Neural progenitor cell (in vitro differentiated cells): ENCODE results near the gene STAT4. TPM values are rescaled to one million over a fixed set of nuclear protein-coding genes. Genes with fewer than 3 reads are reported as not detected.

ENCODE experiments used
- DNase-seq: peaks from one replicate; pipeline ENCODE4 v3.0.0-alpha.2; 2016; ENCODE audit warnings: low spot score
- H2AFZ ChIP-seq: fragments of 200-600 bp; sonication (generic); replicated peaks from 2 replicates; pipeline ENCODE4 v1.6.1; 2016; ENCODE audit warnings: antibody characterized with exemption
- H3F3A ChIP-seq: fragments of 200-600 bp; sonication (generic); 2 replicates; pipeline ENCODE4 v1.6.1; 2016; ENCODE audit warnings: antibody characterized with exemption, low read depth
- H3K27ac ChIP-seq: fragments of 200-600 bp; sonication (generic); 2 replicates; pipeline ENCODE4 v1.5.1; 2016; ENCODE audit warnings: mild to moderate bottlenecking
- H3K27me3 ChIP-seq: fragments of 200-600 bp; sonication (generic); 2 replicates; pipeline ENCODE4 v1.6.1; 2016; ENCODE audit warnings: mild to moderate bottlenecking, moderate library complexity
- H3K36me3 ChIP-seq: fragments of 200-600 bp; sonication (generic); 2 replicates; pipeline ENCODE4 v1.5.1; 2016
- H3K4me1 ChIP-seq: fragments of 200-600 bp; sonication (generic); 2 replicates; pipeline ENCODE4 v1.6.1; 2016; ENCODE audit warnings: mixed run types
- H3K4me2 ChIP-seq: fragments of 200-600 bp; sonication (generic); 2 replicates; pipeline ENCODE4 v1.6.1; 2016
- H3K4me3 ChIP-seq: fragments of 200-600 bp; sonication (generic); 2 replicates; pipeline ENCODE4 v1.5.1; 2016
- H3K79me2 ChIP-seq: fragments of 200-600 bp; sonication (generic); 2 replicates; pipeline ENCODE4 v1.6.1; 2016; ENCODE audit warnings: low read depth
- H3K9ac ChIP-seq: fragments of 200-600 bp; sonication (generic); 2 replicates; pipeline ENCODE4 v1.6.1; 2016
- H3K9me3 ChIP-seq: fragments of 200-600 bp; sonication (generic); 2 replicates; pipeline ENCODE4 v1.5.1; 2016; ENCODE audit warnings: low read depth
- H4K20me1 ChIP-seq: fragments of 200-600 bp; sonication (generic); 2 replicates; pipeline ENCODE4 v1.6.1; 2016; ENCODE audit warnings: low read depth
- H3K27ac Mint-ChIP-seq: 3 replicates; pipeline ENCODE4 v1.8.0; 2021; ENCODE audit warnings: mixed read lengths
- H3K27me3 Mint-ChIP-seq: 2 replicates; pipeline ENCODE4 v1.8.0; 2022; ENCODE audit warnings: low read depth, mild to moderate bottlenecking, inconsistent platforms, moderate library complexity, mixed read lengths; ENCODE audit not compliant: insufficient read depth
- H3K36me3 Mint-ChIP-seq: 3 replicates; pipeline ENCODE4 v1.8.0; 2021; ENCODE audit warnings: mixed read lengths
- H3K4me1 Mint-ChIP-seq: 3 replicates; pipeline ENCODE4 v1.8.0; 2021; ENCODE audit warnings: mixed read lengths
- H3K4me3 Mint-ChIP-seq: 3 replicates; pipeline ENCODE4 v1.8.0; 2021; ENCODE audit warnings: mild to moderate bottlenecking, moderate library complexity, mixed read lengths
- H3K9me3 Mint-ChIP-seq: 3 replicates; pipeline ENCODE4 v1.8.0; 2020; ENCODE audit warnings: mixed read lengths
- EZH2 ChIP-seq: fragments of 200-600 bp; sonication (generic); IDR thresholded peaks from 2 replicates; pipeline ENCODE4 v1.6.1; 2017; ENCODE audit warnings: antibody characterized with exemption, mild to moderate bottlenecking, moderate library complexity
- EZH2phosphoT487 ChIP-seq: fragments of 200-600 bp; sonication (generic); IDR thresholded peaks from 2 replicates; pipeline ENCODE4 v1.6.1; 2017; ENCODE audit warnings: antibody characterized with exemption
- total RNA-seq: library from RNA; depleted of rRNA; stranded (reverse); fragments of >200 nt; gene quantifications from 2 replicates; pipeline ENCODE4 v1.2.3, GENCODE V29; 2015; ENCODE audit warnings: low replicate concordance
- TF ChIP-seq, protein P1 (sequence below): fragments of 200-600 bp; sonication (generic); IDR thresholded peaks from 2 replicates; pipeline ENCODE4 v1.5.1; 2017; ENCODE audit warnings: antibody characterized with exemption, mild to moderate bottlenecking

STAT4 gene
- total RNA-seq, 1 donor from 2014 or later = 0.32 TPM

DNA sequence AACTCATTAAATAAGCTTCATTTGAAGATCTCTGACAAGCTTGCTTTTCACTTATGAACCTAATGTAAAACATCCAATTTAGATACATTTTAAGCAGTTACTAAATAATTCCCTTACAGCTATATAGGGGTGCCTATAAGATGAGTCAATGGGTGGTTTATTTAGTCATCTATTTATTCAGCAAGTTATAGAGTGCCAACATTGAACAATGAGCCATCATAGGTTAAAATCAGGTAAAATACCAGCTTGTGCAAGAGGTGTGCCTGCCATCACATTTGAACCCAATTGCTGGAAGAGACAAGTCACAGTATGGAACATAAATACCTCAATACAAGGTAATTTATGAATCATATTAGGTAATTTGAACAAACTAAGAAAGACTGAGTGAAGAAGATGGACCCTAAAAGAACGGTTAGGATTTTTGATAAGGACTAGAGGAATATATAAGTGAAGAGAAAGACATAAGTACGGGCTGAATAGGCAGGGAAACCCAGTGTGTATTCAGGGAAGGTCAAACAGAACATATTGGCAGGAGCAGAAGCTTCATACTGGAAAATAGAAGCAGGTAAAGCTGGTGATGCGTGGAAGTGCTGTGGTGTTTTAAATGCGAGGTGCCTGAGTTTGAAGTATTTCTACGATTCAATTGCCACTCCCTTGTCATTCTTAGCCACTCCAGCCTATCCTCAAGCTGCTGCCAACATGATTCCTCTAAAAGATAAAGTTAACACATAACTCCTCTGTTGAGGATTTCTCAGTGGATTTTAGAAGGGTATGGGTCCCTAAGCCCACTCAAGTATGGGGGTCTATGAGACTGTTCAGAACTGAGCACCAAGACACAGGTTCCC is 18.9 kb upstream of the STAT4 start:
- peaks cover 46% of the 10 kb centered on the region for H3K4me1 Mint-ChIP-seq
- peaks cover 24% of the 10 kb centered on the region for H3K4me1 ChIP-seq
- H3K36me3 Mint-ChIP-seq = no peaks in the 10 kb centered on the region
- no peak overlapping the region for H3K4me2 ChIP-seq
- peaks cover 3% of the 10 kb centered on the region for H3K27me3 Mint-ChIP-seq
- H4K20me1 ChIP-seq = no peaks in the 10 kb centered on the region
- no peaks in the 10 kb centered on the region for H3F3A ChIP-seq
- no peaks in the 10 kb centered on the region for H3K79me2 ChIP-seq
- H3K4me3 Mint-ChIP-seq = no peak overlapping the region
- no peak overlapping the region for H3K4me3 ChIP-seq
- no peak overlapping the region for H3K27ac ChIP-seq
- no peaks in the 10 kb centered on the region for H3K36me3 ChIP-seq
- no peak overlapping the region for H3K27ac Mint-ChIP-seq
- H3K9me3 ChIP-seq = no peaks in the 10 kb centered on the region
- no peak for DNase-seq
- H2AFZ ChIP-seq = no peak overlapping the region
- no peak overlapping the region for H3K9ac ChIP-seq
- no peaks in the 10 kb centered on the region for H3K9me3 Mint-ChIP-seq
- H3K27me3 ChIP-seq = no peaks in the 10 kb centered on the region
- TF ChIP-seq EZH2phosphoT487 (no peak), EZH2 (no peak)
- TF ChIP-seq, protein P1, sequence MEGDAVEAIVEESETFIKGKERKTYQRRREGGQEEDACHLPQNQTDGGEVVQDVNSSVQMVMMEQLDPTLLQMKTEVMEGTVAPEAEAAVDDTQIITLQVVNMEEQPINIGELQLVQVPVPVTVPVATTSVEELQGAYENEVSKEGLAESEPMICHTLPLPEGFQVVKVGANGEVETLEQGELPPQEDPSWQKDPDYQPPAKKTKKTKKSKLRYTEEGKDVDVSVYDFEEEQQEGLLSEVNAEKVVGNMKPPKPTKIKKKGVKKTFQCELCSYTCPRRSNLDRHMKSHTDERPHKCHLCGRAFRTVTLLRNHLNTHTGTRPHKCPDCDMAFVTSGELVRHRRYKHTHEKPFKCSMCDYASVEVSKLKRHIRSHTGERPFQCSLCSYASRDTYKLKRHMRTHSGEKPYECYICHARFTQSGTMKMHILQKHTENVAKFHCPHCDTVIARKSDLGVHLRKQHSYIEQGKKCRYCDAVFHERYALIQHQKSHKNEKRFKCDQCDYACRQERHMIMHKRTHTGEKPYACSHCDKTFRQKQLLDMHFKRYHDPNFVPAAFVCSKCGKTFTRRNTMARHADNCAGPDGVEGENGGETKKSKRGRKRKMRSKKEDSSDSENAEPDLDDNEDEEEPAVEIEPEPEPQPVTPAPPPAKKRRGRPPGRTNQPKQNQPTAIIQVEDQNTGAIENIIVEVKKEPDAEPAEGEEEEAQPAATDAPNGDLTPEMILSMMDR = no peak

DNA sequence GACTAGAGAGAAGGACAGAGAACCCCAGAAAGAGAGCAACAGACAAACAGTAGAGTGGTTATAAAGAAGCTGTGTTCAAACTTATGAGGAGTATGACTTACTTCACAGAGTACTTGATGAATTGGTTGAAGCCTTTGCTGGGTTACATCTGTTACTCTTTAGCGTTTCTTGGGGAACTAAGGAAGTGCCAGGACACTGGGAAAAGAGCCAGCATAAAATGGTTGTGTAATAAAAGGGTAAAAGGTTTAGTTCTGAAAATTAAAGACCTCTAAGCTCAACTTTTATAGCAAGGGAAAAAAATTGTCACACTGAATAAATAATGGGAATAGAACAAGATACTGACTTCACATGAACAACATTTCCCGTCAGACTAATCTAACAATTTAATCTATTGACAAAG is 17.0 kb upstream of the STAT4 start:
- Mint-ChIP-seq H3K9me3 (no peaks in the 10 kb centered on the region), H3K4me3 (no peak overlapping the region), H3K36me3 (no peaks in the 10 kb centered on the region), H3K27ac (no peak overlapping the region), H3K4me1 (peaks cover 30% of the 10 kb centered on the region), H3K27me3 (peaks cover 3% of the 10 kb centered on the region)
- Histone ChIP-seq H3K79me2 (no peaks in the 10 kb centered on the region), H3K4me3 (no peak overlapping the region), H4K20me1 (no peaks in the 10 kb centered on the region), H3K27me3 (no peaks in the 10 kb centered on the region), H3F3A (no peaks in the 10 kb centered on the region), H3K36me3 (no peaks in the 10 kb centered on the region), H3K4me2 (no peak overlapping the region), H3K4me1 (peaks cover 15% of the 10 kb centered on the region), H3K27ac (no peak overlapping the region), H2AFZ (no peak overlapping the region), H3K9ac (no peak overlapping the region), H3K9me3 (no peaks in the 10 kb centered on the region)
- DNase-seq = no peak
- no peak for TF ChIP-seq EZH2
- TF ChIP-seq, protein P1 = no peak
- no peak for TF ChIP-seq EZH2phosphoT487

DNA sequence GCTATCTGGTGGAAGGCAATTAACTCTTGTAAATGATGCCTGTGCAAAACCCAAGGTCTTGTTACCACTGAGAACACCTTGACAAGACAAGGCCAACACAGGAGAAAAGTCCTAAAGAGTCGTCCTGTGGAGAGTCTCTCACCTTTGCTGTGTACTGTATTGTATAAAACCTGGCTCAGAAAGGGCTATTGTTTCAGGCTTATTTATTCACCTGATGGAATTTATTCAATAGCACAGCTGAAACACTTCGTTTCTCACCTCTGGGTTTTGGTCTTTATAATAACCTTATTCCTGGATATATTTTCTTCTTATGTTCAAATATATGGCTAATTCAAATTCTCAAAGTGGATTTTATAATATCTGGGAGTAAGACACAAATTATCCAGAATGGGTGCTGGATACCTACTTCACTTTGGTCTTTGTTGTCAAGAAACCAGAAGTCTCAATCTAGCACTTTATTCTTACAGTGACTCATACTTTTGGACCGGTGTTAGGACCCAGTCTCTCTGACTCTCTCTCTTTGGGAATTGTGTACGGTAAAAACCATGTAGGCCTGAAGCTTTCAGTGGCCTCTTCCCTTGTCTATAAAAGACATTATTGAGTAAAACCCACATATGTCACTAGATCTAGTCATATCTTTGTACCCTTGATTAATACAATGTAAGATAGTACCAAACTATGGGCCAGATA is 16.1 kb upstream of the STAT4 start:
- Histone ChIP-seq H3K4me2 (no peak overlapping the region), H3K9me3 (no peaks in the 10 kb centered on the region), H3K27ac (no peak overlapping the region), H3K4me1 (peaks cover 15% of the 10 kb centered on the region), H2AFZ (no peak overlapping the region), H4K20me1 (no peaks in the 10 kb centered on the region), H3K79me2 (no peaks in the 10 kb centered on the region), H3K4me3 (no peak overlapping the region), H3K27me3 (no peaks in the 10 kb centered on the region), H3K36me3 (no peaks in the 10 kb centered on the region), H3K9ac (no peak overlapping the region), H3F3A (no peaks in the 10 kb centered on the region)
- no peak for DNase-seq
- no peaks in the 10 kb centered on the region for H3K36me3 Mint-ChIP-seq
- H3K27ac Mint-ChIP-seq = no peak overlapping the region
- no peak overlapping the region for H3K4me3 Mint-ChIP-seq
- TF ChIP-seq, protein P1 = no peak
- TF ChIP-seq EZH2 (no peak), EZH2phosphoT487 (no peak)
- no peaks in the 10 kb centered on the region for H3K9me3 Mint-ChIP-seq
- peaks cover 3% of the 10 kb centered on the region for H3K27me3 Mint-ChIP-seq
- H3K4me1 Mint-ChIP-seq = peaks cover 22% of the 10 kb centered on the region
